SK-N-MC (cell line): ENCODE results near the gene ELK3.

Source experiments
- EZH2 ChIP-seq: fragments of 200-600 bp; sonication (generic); IDR thresholded peaks from one replicate; pipeline ENCODE4 v1.6.1; 2017; ENCODE audit warnings: antibody characterized with exemption
- POLR2AphosphoS5 ChIP-seq: IDR thresholded peaks from 2 replicates; pipeline ENCODE4 v1.6.1; 2012; ENCODE audit warnings: mild to moderate bottlenecking, low read depth, low read length, borderline replicate concordance

DNA sequence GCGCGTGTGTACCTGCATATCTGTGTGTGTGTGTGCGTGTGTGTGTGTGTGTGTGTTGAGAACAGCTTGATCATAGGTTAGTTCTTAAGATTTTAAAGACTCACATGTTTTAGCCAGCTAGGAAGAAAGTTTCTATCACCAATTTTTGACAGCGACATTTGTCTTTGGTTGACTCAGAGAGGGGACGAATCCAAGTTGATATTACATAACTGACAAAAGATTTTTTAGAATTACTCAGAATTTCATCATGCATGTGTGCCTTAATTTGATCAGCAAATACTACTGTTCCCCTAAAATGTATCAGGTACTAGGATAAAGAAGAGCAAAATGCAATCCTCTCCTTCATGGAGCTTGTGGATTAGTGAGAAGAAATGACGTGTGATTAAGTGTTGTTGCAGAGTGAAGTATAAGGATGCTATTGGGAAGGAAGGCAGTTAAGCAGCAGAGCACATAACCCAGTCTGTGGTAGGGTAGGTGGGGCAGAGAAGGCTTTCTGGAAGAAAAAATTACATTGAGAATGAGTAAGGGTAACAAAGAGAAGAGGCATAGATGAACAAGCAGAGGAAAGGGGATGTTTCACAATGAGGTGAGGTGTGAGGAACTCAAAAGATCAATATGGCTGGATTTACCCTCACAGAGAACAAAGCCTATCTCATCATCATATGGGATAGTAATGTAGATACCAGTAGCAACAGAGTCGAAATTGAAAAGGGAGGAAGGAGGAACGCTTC is 77.5 kb downstream of the ELK3 start:
- no peak for TF ChIP-seq POLR2AphosphoS5
- TF ChIP-seq EZH2, result no peak
